ENCODE data around the gene CT45A8. TPM values are rescaled to one million over a fixed set of nuclear protein-coding genes. Genes with fewer than 3 reads are reported as not detected.
"Not testable (repeated sequence)": the region's sequence is repeated elsewhere in the genome, so short reads cannot be mapped to it uniquely, and the experiment has no call there.

Gene CT45A8
- total RNA-seq, 4 donors from 2014 or later: not detected

DNA sequence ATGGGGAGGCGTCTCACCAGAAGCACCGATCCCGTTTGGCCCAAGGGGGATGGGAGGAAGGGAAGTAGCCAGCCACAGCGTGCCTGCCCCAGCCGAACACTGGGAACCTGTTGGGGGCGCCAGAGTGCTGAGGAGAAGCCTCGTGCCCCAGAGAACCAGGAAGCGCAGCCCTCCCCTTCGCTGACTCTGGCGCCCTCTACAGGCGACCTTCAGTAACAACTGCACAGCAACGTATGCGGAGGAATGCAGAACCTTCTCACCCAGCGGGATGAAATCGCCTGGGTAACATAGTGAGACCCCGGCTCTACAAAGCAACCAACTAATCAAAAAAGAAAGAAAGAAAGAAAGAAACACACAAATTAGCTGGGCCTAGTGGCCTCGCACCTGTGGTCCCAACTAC, 34.4 kb downstream of the CT45A8 start, which contains the start of gene CT45A2:
TSS of gene CT45A2 (minus strand) at position 101 of the 400 bp plus-strand sequence. CDS start 3,747 bp downstream, outside the sequence.
- WGBS: no CpG with 5 or more reads among the region's 17 CpGs
- intact Hi-C loops (cut with DNase I); H3K36me3 ChIP-seq; H3K4me1 ChIP-seq; H3K27me3 ChIP-seq; DNase-seq (ENCODE audit: extremely low spot score); H3K4me3 ChIP-seq; H3K27ac ChIP-seq (replicated peaks in 1 of 4); H3K9me3 ChIP-seq: not testable (repeated sequence)

DNA sequence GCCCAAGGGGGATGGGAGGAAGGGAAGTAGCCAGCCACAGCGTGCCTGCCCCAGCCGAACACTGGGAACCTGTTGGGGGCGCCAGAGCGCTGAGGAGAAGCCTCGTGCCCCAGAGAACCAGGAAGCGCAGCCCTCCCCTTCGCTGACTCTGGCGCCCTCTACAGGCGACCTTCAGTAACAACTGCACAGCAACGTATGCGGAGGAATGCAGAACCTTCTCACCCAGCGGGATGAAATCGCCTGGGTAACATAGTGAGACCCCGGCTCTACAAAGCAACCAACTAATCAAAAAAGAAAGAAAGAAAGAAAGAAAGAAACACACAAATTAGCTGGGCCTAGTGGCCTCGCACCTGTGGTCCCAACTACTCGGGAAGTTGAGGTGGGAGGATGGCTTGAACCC, 51.7 kb downstream of the CT45A8 start, which contains the start of gene CT45A6:
TSS of gene CT45A6 (minus strand) at position 101 of the 400 bp plus-strand sequence. CDS start 3,794 bp downstream, outside the sequence.
- H3K36me3 ChIP-seq; intact Hi-C loops (cut with DNase I); H3K4me3 ChIP-seq; H3K27ac ChIP-seq (replicated peaks in 1 of 4); H3K9me3 ChIP-seq; H3K27me3 ChIP-seq; H3K4me1 ChIP-seq; DNase-seq (ENCODE audit: extremely low spot score): not testable (repeated sequence)
- no CpG with 5 or more reads among the region's 16 CpGs for WGBS

Other genes with a start within 250 kb of the CT45A8 start
- gene CT45A1, start 140.9 kb downstream of the CT45A8 start, total RNA-seq: not detected
- not detected for gene CT45A3, start 86.3 kb downstream of the CT45A8 start, total RNA-seq
- not detected for gene CT45A5, start 69.0 kb downstream of the CT45A8 start, total RNA-seq
- not detected for gene CT45A6, start 51.8 kb downstream of the CT45A8 start, total RNA-seq
- not detected for gene CT45A2, start 34.5 kb downstream of the CT45A8 start, total RNA-seq
- gene CT45A7, start 17.3 kb downstream of the CT45A8 start, total RNA-seq: not detected
- gene CT45A9, start 17.3 kb upstream of the CT45A8 start, total RNA-seq: not detected
- not detected for gene CT45A10, start 38.9 kb upstream of the CT45A8 start, total RNA-seq
- not detected for gene SAGE1, start 39.2 kb upstream of the CT45A8 start, total RNA-seq
- 10 to 100 TPM; 29.0 to 37.8 (median 35.3) TPM for gene MMGT1, start 119.5 kb upstream of the CT45A8 start, total RNA-seq
- 10 to 100 TPM; 12.9 to 17.4 (median 13.7) TPM for gene SLC9A6, start 130.9 kb upstream of the CT45A8 start, total RNA-seq